Hepatocyte (in vitro differentiated cells): ENCODE data around the gene MYCBPAP.

ENCODE experiments used
- CTCF ChIP-seq: fragments of 200-600 bp; sonication (generic); IDR thresholded peaks from 2 replicates; pipeline ENCODE4 v1.5.1; 2016; ENCODE audit warnings: antibody characterized with exemption, mild to moderate bottlenecking; ENCODE audit not compliant: poor library complexity
- EZH2 ChIP-seq: fragments of 200-600 bp; sonication (generic); IDR thresholded peaks from 2 replicates; pipeline ENCODE4 v1.6.1; 2016; ENCODE audit warnings: antibody characterized with exemption, mild to moderate bottlenecking, borderline replicate concordance

DNA sequence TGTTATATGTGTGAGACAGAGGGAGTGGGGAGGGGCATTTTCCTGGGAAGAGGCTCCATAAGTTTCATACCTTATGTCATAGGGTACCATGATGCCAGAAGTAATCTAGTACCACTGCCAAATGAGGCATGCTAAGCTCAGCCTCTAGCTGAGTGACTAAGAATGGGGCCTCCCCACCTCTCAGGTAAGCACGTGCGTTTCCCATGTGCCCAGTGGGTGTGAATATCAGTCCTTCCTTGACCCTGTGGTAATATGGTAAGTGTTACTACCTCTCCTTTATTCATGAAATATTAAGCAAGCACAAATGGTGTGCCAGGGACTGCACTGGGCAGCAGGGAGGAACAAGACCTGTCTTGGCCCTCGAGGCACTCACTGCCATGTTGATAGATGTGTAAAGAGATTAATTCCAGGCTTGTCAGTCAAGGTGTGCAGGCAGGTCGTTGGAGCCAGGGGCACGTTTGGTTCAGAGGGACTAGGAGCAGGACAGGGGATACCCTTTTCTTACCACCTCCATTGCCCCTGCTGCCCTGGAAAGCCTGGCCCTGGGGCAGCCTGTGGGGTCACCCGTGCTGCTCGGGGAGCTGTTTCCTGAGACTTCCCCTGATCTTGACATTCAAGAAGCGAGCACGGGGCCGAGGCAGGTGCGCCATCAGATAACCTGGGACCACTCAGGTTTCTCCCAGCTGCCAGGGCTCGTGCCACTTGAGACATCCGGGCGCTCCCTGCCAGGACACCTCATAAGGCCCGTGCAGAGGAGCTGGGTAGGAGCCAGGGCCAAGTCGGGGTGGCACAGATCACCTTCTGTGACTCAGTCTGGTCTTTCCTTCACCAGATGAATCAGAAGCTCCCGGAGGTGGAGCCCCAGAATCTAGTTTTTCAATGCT, 20.8 kb upstream of the MYCBPAP start:
- TF ChIP-seq CTCF (no peak), EZH2 (no peak)
